Measurements from ENCODE around the gene ELOB. TPM values are rescaled to one million over a fixed set of nuclear protein-coding genes. Genes with fewer than 3 reads are reported as not detected.
A peak's percentile ranks its signal among the peaks of the same experiment; 100 is the strongest.

ELOB gene
- total RNA-seq, 1 donor from 2014 or later: 84.1 TPM

- DNase-seq: no peak
These were observed 9.8 kb downstream of the ELOB start for GRCh38 chr16:2767140-2767731.

DNA sequence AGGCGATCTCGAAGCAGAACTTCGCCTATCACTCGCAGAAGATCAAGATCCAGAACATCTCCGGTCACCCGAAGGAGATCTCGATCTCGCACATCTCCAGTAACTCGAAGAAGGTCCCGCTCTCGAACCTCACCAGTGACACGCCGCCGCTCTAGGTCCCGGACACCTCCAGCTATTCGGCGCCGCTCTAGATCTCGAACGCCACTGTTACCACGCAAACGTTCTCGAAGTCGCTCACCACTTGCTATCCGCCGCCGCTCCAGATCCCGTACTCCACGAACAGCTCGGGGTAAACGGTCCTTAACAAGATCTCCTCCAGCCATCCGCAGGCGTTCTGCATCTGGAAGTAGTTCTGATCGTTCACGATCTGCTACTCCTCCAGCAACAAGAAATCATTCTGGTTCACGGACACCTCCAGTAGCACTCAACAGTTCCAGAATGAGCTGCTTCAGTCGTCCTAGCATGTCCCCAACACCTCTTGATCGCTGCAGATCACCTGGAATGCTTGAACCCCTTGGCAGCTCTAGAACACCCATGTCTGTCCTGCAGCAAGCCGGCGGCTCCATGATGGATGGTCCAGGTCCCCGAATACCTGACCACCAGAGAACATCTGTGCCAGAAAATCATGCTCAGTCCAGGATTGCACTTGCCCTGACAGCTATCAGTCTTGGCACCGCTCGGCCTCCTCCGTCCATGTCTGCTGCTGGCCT, 10.5 kb downstream of the ELOB start:
- DNase-seq: no peak

DNA sequence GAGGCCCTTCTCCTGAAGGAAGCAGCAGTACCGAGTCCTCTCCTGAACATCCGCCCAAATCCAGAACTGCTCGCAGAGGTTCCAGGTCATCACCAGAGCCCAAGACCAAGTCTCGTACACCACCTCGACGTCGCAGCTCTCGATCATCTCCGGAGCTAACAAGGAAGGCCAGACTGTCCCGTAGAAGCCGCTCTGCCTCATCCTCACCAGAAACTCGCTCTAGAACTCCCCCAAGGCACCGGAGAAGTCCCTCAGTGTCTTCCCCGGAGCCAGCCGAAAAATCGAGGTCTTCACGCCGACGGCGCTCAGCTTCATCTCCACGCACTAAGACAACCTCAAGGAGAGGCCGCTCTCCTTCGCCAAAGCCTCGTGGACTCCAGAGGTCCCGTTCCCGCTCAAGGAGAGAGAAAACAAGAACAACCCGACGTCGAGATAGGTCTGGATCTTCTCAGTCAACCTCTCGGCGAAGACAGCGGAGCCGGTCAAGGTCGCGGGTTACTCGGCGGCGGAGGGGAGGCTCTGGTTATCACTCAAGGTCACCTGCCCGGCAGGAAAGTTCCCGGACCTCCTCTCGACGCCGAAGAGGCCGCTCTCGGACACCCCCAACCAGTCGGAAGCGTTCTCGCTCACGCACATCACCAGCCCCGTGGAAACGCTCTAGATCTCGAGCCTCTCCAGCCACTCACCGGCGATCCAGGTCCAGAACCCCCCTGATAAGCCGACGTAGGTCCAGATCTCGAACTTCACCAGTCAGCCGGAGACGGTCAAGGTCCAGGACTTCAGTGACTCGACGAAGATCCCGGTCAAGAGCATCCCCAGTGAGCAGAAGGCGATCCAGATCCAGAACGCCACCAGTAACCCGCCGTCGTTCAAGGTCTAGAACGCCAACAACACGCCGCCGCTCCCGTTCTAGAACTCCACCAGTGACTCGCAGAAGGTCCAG, 11.3 kb downstream of the ELOB start:
- DNase-seq: no peak

- DNase-seq: no peak
These were observed 12.4 kb downstream of the ELOB start for GRCh38 chr16:2764718-2765117.

DNA sequence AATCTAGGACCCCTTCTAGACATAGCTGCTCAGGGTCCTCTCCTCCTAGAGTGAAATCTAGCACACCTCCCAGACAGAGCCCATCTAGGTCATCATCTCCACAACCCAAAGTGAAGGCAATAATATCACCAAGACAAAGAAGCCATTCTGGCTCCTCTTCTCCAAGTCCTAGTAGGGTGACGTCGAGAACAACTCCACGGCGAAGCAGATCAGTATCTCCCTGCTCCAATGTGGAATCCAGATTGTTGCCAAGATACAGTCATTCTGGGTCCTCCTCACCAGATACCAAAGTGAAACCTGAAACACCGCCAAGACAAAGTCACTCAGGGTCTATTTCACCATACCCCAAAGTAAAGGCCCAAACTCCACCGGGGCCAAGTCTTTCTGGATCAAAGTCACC, 13.9 kb downstream of the ELOB start:
- no peak for DNase-seq

DNA sequence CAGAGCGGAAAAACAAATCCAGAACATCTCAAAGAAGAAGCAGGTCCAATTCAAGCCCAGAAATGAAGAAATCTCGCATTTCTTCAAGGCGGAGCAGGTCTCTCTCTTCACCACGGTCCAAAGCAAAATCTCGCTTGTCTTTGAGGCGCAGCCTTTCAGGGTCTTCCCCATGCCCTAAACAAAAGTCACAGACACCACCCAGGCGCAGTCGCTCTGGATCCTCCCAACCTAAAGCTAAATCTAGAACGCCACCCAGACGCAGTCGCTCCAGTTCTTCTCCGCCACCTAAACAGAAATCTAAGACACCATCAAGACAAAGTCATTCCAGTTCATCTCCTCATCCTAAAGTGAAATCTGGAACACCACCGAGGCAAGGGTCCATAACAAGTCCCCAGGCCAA, 14.4 kb downstream of the ELOB start:
- DNase-seq: no peak

- DNase-seq: no peak
These were observed 15.0 kb downstream of the ELOB start for GRCh38 chr16:2761886-2762583.

DNA sequence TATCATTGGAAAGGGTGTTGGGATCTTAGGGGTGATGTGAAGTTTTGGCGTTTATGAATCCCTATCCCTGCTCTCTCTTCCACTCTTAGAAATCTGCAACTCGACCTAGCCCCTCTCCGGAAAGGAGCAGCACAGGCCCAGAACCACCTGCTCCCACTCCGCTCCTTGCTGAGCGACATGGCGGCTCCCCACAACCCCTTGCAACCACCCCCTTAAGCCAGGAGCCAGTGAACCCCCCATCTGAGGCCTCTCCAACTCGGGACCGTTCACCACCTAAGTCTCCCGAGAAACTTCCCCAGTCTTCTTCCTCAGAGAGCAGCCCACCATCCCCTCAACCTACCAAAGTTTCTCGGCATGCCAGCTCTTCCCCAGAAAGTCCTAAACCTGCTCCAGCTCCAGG, 15.6 kb downstream of the ELOB start:
- DNase-seq: no peak

GRCh38 chr16:2757344-2757743, 19.7 kb downstream of the ELOB start:
- DNase-seq: no peak

- DNase-seq: no peak
These were observed 20.6 kb downstream of the ELOB start for GRCh38 chr16:2756288-2757015.

DNA sequence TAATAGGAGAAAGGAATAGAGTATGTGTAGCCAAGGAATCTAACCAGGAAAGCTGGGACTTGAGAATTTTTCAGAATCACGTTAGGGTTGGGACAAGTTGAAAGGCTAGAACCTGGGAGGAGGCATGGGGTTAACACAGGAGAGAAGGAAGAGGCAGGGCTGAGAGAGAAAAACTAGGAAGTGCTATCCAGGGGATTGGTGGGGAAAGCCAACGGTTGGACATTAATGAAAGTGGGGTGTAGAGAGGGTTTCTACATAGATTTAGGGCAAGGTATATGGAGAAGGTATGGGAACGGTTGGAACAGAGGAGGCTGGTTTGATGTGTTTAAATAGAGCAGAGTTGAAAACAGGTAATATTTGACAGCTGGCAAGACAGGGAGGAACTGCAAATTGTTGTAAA, 21.9 kb downstream of the ELOB start:
- no peak for DNase-seq

DNA sequence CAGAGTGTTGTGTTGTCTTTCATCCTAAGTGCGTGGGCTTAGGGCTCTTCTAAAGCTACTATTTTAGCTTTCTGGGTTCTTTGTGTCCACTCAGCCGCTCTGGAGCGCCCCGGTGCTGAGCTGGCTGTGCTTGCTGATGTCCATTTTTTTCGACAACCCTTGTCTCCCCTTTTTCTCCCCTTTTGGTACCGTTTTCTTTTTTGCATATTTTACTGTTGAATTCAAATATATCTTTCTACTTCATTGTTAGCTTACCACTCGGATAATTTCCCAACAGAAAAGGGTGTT, 23.4 kb downstream of the ELOB start:
- no peak for DNase-seq

DNA sequence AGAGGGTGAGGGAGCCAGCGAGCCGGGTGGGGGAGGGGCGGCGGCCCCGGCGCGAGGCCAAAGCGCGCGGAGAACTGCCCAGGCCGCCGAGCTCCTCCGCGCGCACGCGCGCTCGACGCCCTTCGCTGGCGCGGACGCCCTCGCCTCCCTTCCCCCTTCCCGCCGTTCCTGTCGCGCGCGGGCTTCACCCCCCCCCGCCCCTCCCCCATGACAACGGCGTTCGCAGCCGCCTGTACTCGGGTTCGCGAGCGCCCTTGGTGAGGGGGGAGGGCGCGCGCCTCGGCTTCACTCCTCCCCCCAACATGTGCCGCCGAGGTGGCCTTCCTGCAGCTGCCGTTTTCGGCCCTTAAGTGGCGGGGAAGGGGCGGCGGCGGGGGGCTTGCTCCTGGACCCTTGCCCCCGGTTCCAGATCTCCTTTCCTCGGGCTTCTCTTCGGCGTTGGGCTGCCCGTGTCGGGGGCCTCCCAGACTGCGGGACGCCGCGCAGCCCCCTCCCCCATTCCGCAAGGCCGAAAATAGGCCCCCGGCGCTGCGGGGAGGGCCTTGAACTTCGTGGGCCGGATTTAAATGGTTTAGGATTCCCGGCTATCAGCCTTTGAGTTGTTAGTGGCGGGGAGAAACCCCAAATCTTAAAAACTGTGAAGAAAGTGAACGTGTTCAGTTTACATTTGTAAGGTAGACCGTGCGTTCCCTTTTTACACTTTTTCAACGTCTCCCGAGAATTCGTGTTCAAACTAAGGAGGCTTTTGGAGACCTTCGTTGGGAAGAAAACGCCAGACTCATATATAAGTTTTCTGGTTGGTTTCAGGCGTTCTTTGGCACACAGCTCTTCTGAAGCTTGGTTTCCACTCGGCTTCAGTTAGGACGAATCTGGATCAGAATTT, 24.0 kb downstream of the ELOB start:
- DNase-seq: peak; percentile 86

- peak; percentile 91 for DNase-seq
These were observed 24.8 kb downstream of the ELOB start, which contains the start of gene SRRM2 for GRCh38 chr16:2752035-2752849. SRRM2 (plus strand) TSS chr16:2752638; CDS start chr16:2756365, 3,727 bp downstream.

- DNase-seq: no peak
These were observed 25.5 kb downstream of the ELOB start for GRCh38 chr16:2751577-2752034.

- DNase-seq: no peak
These were observed 27.1 kb downstream of the ELOB start for GRCh38 chr16:2749936-2750335.

- DNase-seq: no peak
These were observed 27.6 kb downstream of the ELOB start for GRCh38 chr16:2749476-2749875.

DNA sequence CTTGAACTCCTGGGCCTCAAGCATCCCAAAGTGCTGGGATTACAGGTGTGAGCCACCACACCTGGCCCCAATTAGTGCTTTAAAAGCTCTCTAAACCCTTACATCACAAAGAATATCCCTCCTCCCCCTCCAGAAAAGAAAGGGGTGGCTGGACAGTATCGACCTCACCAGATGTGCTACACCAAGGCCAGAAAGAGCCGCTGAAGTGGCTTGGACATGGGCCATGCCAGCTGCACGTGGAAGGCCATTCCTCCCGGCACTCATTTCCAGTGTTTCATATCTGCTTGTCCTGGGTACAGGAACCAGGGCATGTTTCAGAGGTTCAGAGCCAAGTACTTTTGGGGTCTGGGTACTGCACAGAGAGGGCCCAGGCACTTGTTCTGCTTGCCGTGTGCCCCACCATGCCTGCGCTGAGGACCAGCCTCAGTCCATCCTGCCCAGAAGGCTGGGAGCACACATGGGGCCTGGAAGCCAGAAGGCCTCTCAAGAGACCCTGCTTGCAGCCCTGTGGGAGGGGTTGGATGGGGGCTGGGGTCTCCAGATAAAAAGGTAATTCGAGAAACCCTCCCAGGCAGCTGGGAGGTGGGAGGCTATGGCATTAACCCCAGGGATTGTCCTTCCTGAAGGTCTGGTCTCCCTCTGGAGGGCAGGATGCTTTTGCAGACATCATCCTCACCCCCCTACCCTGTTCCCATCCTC, 28.2 kb downstream of the ELOB start:
- DNase-seq: no peak

GRCh38 chr16:2745961-2746360, 31.1 kb downstream of the ELOB start:
- DNase-seq: no peak
